Measurements from ENCODE around the gene POLG. TPM values are rescaled to one million over a fixed set of nuclear protein-coding genes. Genes with fewer than 3 reads are reported as not detected.

POLG gene
- total and polyA plus RNA-seq, 2 of the 13 experiments (the other 11 are each of a cell fraction or from before 2014, with no cell fraction given) = 26.6 to 35.5 TPM

GRCh38 chr15:89346516-89347231, 12.1 kb upstream of the POLG start:
- H3K36me3 ChIP-seq (replicated peaks in 1 of 2; ENCODE audit: control insufficient read depth in 1 of 2, insufficient read depth in 2 of 2, low read length in 2 of 2) = no peaks in the 10 kb centered on the region
- no peak overlapping the region for H2AFZ ChIP-seq (ENCODE audit: low read length)
- CTCF ChIA-PET (ENCODE audit: low intra/inter-chr PET ratio, low total read pairs) = no interaction called here
- POLR2A ChIA-PET = no interaction called here
- BruUV-seq (replicated peaks) = no TSS peak
- no peak for FAIRE-seq
- no peaks in the 10 kb centered on the region for H3K79me2 ChIP-seq (ENCODE audit: insufficient read depth, low read length)
- no peaks in the 10 kb centered on the region for H4K20me1 ChIP-seq (ENCODE audit: insufficient read depth, low read length)
- DNase-seq (ENCODE audit: low spot score) = no peak
- 62% methylated on average over 9 of the region's 10 CpGs for WGBS (ENCODE audit: low lambda C conversion rate)
- no peaks in the 10 kb centered on the region for H3K9me3 ChIP-seq (ENCODE audit: low read length)
- H3K4me2 ChIP-seq (ENCODE audit: low read depth, low read length) = no peak overlapping the region
- in situ Hi-C loops (cut with HindIII; ENCODE audit: extremely low pct_ligation_motif_present, low pct_unique_long_range_greater_than_20kb) (no loop called here), intact Hi-C loops (cut with micrococcal nuclease; ENCODE audit: unreplicated experiment) (no loop called here)
- ATAC-seq = no peak
- H3K27me3 ChIP-seq (ENCODE audit: control insufficient read depth in 1 of 2, insufficient read depth in 2 of 2, low read length in 2 of 2) = peaks cover 1 to 43% of the 10 kb centered on the region in 2 experiments; a peak in 4 of 5 replicates
- H3K4me3 ChIP-seq (replicated peaks in 1 of 3; ENCODE audit: insufficient read depth in 1 of 3, low read depth in 2 of 3, low read length in 3 of 3) = no peak overlapping the region
- H3K27ac ChIP-seq (ENCODE audit: extremely low read length, insufficient read depth, low read length) = no peak overlapping the region
- H3K4me1 ChIP-seq (ENCODE audit: insufficient read depth, low read length) = no peaks in the 10 kb centered on the region
- no peak overlapping the region for H3K9ac ChIP-seq (ENCODE audit: insufficient read depth, low read depth, low read length)
- no peak for TF ChIP-seq ZSCAN31 (CRISPR knock-in tag; IDR thresholded peaks at IDR 0.05; ENCODE audit: low read depth)
- TF ChIP-seq ZNF776 (CRISPR knock-in tag; IDR thresholded peaks at IDR 0.05) = no peak
- TF ChIP-seq FOSL1 (CRISPR knock-in tag; IDR thresholded peaks at IDR 0.05; ENCODE audit: borderline replicate concordance) = no peak
- no peak for TF ChIP-seq ATRX (CRISPR knock-in tag; IDR thresholded peaks at IDR 0.05; ENCODE audit: borderline replicate concordance)
- TF ChIP-seq ELK4 (CRISPR knock-in tag; IDR thresholded peaks at IDR 0.05; ENCODE audit: borderline replicate concordance) = no peak
- TF ChIP-seq FUBP1 (CRISPR knock-in tag; IDR thresholded peaks at IDR 0.05; ENCODE audit: borderline replicate concordance) = no peak
- no peak for TF ChIP-seq ZFY (CRISPR knock-in tag; IDR thresholded peaks at IDR 0.05)
- TF ChIP-seq ZNF432 (CRISPR knock-in tag; IDR thresholded peaks at IDR 0.05; ENCODE audit: borderline replicate concordance) = no peak
- TF ChIP-seq ZNF383 (CRISPR knock-in tag; IDR thresholded peaks at IDR 0.05; ENCODE audit: borderline replicate concordance) = no peak
- no peak for TF ChIP-seq KLF11 (CRISPR knock-in tag; IDR thresholded peaks at IDR 0.05)
- no peak for TF ChIP-seq IKZF1 (IDR thresholded peaks at IDR 0.05)
- no peak for TF ChIP-seq U2AF2 (IDR thresholded peaks at IDR 0.05; ENCODE audit: low read depth, low read length)
- no peak for TF ChIP-seq ZNF547 (CRISPR knock-in tag; IDR thresholded peaks at IDR 0.05)
- TF ChIP-seq BCLAF1 (IDR thresholded peaks at IDR 0.05) = no peak
- no peak for TF ChIP-seq MED8 (CRISPR knock-in tag; IDR thresholded peaks at IDR 0.05; ENCODE audit: insufficient replicate concordance)
- TF ChIP-seq ETV5 (CRISPR knock-in tag; IDR thresholded peaks at IDR 0.05; ENCODE audit: borderline replicate concordance) = no peak
- TF ChIP-seq ZEB1 (IDR thresholded peaks at IDR 0.05; ENCODE audit: insufficient replicate concordance, low read depth) = no peak

Measured in HepG2 (cell line).